Muscle layer of duodenum (tissue), 2 donors: ENCODE results near the gene SLC25A20.
"Not testable (repeated sequence)": the region's sequence is repeated elsewhere in the genome, so short reads cannot be mapped to it uniquely, and the experiment has no call there.

Source experiments
- H3K27ac ChIP-seq: one replicate; pipeline ENCODE4 v1.7.0; 2013; ENCODE audit warnings: mild to moderate bottlenecking, low read length
- H3K27me3 ChIP-seq: one replicate; pipeline ENCODE4 v1.7.0; 2013; ENCODE audit warnings: low read depth, mild to moderate bottlenecking, control low read depth, low read length
- H3K36me3 ChIP-seq, 2 donors: one replicate each; pipeline ENCODE4 v1.7.0; 2013; ENCODE audit warnings: low read length in 2 of 2, control low read depth in 1 of 2, mild to moderate bottlenecking in 1 of 2; ENCODE audit not compliant: insufficient read depth in 2 of 2, control insufficient read depth in 1 of 2
- H3K4me1 ChIP-seq, 2 donors: one replicate each; pipeline ENCODE4 v1.7.0; 2013; ENCODE audit warnings: low read length in 2 of 2, mild to moderate bottlenecking in 2 of 2, control low read depth in 1 of 2, moderate library complexity in 1 of 2; ENCODE audit not compliant: insufficient read depth in 2 of 2, control insufficient read depth in 1 of 2
- H3K4me3 ChIP-seq, 2 donors: one replicate each; pipeline ENCODE4 v1.7.0; 2013; ENCODE audit warnings: low read length in 2 of 2, low read depth in 1 of 2, mild to moderate bottlenecking in 1 of 2
- H3K9me3 ChIP-seq, 2 donors: one replicate each; pipeline ENCODE4 v1.7.0; 2013; ENCODE audit warnings: low read length in 2 of 2, control low read depth in 1 of 2, mild to moderate bottlenecking in 1 of 2; ENCODE audit not compliant: control insufficient read depth in 1 of 2
- donor health status: healthy.

Gene SLC25A20

DNA sequence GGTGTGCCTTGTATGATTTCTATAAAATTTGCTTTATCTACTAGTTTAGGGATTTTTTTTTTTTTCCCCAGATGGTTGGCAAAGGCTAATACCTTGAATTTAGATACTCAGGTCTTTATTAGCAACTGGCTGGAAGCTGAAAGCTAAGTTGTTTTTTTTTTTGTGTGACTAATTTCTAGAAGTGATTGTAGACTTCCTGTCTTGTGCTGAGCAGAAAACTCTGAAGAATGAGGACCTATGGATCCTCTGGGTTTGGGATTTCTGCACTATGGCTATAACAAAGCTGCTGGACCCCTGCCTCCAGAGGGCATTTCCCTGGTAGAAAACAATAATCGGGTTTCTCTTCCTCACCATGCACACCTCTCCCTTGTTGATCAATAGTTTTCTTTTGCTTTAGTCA, 30.0 kb upstream of the SLC25A20 start:
- Histone ChIP-seq H3K9me3 (no peaks in the 10 kb centered on the region), H3K36me3 (peaks cover 7 to 17% of the 10 kb centered on the region in 2 donors), H3K27ac (no peak overlapping the region), H3K4me1 (peaks cover 6 to 45% of the 10 kb centered on the region in 2 donors), H3K4me3 (no peak overlapping the region), H3K27me3 (no peaks in the 10 kb centered on the region)

DNA sequence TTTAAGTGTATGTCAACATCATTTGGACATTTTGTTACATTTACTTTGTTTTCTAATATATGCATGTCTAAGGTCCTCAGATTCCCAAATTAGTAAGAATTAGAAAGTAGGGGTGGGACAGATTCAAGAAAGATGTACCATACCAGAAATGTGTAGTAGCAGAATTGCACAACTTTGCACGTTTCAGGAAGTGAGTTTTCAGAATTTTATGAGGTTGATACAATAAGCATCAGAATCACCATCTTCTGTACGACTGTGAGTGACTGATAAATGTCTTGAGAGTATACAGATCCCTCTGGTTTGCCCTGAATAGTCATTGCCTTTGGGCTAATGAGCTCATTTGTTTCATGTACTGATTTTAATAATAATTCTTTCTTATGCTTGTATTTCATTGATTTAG, 29.2 kb upstream of the SLC25A20 start:
- H3K36me3 ChIP-seq = peaks cover 7 to 20% of the 10 kb centered on the region in 2 donors
- H3K4me1 ChIP-seq = peaks cover 6 to 45% of the 10 kb centered on the region in 2 donors
- no peaks in the 10 kb centered on the region for H3K27me3 ChIP-seq
- no peak overlapping the region for H3K4me3 ChIP-seq
- H3K9me3 ChIP-seq = no peaks in the 10 kb centered on the region
- H3K27ac ChIP-seq = no peak overlapping the region

GRCh38 chr3:48926425-48927392, 28.0 kb upstream of the SLC25A20 start:
- Histone ChIP-seq H3K36me3 (peaks cover 7 to 20% of the 10 kb centered on the region in 2 donors), H3K27ac (no peak overlapping the region), H3K27me3 (no peaks in the 10 kb centered on the region), H3K4me1 (peaks cover 6 to 41% of the 10 kb centered on the region in 2 donors), H3K4me3 (no peak overlapping the region), H3K9me3 (no peaks in the 10 kb centered on the region)

DNA sequence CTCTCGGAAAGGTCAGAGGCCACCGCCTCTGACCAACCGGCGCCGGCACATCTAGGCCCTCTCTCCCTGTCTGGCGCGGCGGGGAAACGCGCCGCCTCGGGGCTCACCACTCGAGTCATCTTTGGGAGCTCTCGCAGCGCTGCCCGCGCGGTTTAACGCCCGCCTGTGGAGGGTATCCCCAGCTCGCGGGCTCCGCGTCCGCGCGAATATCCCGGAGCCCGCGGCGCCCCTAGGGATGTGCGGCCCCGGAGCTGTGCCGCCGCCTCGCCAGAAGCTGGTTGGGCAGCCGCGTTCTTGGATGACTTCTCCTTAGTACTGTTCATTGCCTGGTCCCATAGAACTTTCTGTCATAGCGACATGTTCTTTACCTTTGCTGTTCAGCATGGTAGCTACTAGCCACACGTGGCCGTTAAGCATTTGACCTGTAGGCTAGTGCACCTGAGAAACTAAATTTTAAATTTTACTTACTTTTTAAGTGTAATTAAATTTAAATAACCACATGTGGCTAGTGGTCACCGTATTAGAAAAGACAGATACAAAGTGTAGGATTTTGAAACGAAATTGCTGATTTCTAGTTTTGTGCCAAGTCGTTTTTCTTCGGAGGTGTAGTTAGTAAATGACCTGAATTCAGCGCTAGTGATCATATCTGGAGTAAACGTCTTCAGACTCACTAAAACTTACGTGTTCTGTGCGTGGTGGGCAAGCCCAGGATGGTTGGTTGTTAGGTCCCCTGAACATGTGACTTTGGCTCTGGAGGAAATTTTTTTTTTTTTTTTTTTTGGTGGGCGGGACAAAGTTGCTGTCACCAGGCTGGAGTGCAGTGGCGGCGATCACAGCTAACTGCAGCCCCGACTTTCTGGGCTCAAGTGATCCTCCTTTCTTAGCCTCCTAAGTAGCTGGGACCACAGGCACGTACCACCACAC, 20.8 kb upstream of the SLC25A20 start:
- H3K9me3 ChIP-seq = no peaks in the 10 kb centered on the region
- H3K4me1 ChIP-seq = peaks cover 0 to 23% of the 10 kb centered on the region in 2 donors
- no peaks in the 10 kb centered on the region for H3K27me3 ChIP-seq
- H3K36me3 ChIP-seq = peaks cover 0 to 12% of the 10 kb centered on the region in 2 donors
- peak overlapping the region; percentile 98 for H3K27ac ChIP-seq
- H3K4me3 ChIP-seq = peak overlapping the region; percentile 76 to 95

DNA sequence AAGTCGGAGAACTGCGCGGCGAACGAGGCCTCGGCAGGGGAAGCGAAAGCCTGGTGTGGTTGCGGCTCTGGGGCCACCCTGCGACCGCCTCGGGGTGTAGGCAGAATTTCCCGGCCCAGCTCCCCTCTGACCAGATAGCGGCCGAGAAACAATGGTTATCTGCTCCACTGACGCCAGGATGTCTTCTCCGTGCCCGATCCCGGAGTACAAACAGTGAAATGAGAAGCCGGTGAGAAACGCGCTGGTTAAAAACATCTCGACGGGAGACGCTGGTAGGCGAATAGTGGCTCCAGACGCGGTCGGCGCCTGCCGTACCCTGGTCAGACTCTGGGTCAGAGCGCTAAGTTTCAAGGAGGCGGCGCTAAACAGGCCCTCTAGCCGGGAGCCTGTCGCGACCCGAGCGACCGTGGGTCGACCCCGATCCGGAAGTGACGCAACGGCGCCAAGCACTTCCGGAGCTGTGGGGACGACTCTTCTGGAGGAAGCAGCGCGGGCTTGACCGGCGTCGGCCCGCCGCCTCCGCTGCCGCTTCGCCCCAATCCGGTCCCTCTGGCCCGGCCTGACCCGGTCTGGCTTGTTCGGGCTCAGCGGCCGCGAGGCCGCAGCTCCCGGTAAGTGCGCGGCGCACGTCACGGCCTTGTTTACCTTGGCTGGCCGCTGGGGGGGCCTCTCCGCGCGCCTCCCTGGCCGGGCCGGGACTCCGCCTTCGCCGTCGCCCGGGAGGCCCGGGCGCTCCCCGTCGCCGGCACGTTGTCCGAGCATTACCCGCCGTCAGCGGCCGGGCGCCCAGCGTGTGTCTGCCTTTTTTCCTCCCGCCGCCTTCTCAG, 19.9 kb upstream of the SLC25A20 start, which contains the start of gene ARIH2:
TSS of gene ARIH2 (plus strand) at position 455 of the 827 bp plus-strand sequence. CDS start 8,717 bp downstream, outside the sequence.
- H3K9me3 ChIP-seq = no peaks in the 10 kb centered on the region
- peaks cover 0 to 8% of the 10 kb centered on the region in 2 donors for H3K36me3 ChIP-seq
- peak within 1 kb of the TSS; percentile 76 to 95 for H3K4me3 ChIP-seq
- H3K27ac ChIP-seq = peak within 1 kb of the TSS; percentile 98
- no peaks in the 10 kb centered on the region for H3K27me3 ChIP-seq
- peaks cover 0 to 23% of the 10 kb centered on the region in 2 donors for H3K4me1 ChIP-seq

DNA sequence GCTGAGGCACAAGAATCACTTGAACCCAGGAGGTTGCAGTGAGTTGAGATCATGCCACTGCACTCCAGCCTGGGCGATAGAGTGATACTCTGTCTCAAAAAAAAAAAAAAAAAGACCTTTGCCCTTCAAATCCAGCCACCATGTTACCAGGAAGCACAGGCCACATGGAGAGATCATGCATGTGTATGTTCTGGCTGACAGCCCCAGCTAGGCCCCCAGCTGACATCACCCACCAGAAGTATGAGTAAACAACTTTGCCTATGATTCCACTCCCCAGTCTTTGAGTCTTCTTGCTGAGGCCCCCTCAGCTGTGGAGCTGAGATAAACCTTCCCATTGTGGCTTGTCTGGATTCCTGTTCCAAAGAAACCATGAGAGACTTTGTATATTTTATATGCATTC, 16.6 kb upstream of the SLC25A20 start:
- H3K9me3 ChIP-seq = no peaks in the 10 kb centered on the region
- H3K4me1 ChIP-seq = peaks cover 0 to 19% of the 10 kb centered on the region in 2 donors
- peaks cover 0 to 6% of the 10 kb centered on the region in 2 donors for H3K36me3 ChIP-seq
- no peaks in the 10 kb centered on the region for H3K27me3 ChIP-seq
- H3K27ac ChIP-seq = no peak overlapping the region
- no peak overlapping the region for H3K4me3 ChIP-seq

DNA sequence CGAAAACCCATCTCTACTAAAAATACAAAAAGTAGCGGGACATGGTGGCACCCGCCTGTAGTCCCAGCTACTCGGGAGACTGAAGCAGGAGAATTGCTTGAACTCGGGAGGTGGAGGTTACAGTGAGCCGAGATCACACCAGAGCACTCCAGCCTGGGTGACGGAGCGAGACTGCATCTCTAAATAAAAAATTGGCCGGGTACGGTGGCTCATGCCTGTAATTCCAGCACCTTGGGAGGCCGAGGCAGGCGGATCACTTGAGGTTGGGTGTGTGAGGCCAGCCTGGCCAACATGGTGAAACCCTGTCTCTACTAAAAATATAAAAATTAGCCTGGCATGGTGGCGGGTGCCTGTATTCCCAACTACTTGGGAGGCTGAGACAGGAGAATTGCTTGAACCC, 8.3 kb upstream of the SLC25A20 start:
- H3K9me3 ChIP-seq, H3K4me1 ChIP-seq, H3K27me3 ChIP-seq, H3K27ac ChIP-seq, H3K36me3 ChIP-seq, H3K4me3 ChIP-seq: not testable (repeated sequence)

GRCh38 chr3:48899273-48899672, 591 bp upstream of the SLC25A20 start:
- Histone ChIP-seq H3K27me3 (no peaks in the 10 kb centered on the region), H3K27ac (peak overlapping the region; percentile 69), H3K9me3 (no peaks in the 10 kb centered on the region), H3K4me1 (peaks cover 12 to 22% of the 10 kb centered on the region in 2 donors), H3K36me3 (no peaks in the 10 kb centered on the region), H3K4me3 (peak overlapping the region; percentile 92 to 94)

DNA sequence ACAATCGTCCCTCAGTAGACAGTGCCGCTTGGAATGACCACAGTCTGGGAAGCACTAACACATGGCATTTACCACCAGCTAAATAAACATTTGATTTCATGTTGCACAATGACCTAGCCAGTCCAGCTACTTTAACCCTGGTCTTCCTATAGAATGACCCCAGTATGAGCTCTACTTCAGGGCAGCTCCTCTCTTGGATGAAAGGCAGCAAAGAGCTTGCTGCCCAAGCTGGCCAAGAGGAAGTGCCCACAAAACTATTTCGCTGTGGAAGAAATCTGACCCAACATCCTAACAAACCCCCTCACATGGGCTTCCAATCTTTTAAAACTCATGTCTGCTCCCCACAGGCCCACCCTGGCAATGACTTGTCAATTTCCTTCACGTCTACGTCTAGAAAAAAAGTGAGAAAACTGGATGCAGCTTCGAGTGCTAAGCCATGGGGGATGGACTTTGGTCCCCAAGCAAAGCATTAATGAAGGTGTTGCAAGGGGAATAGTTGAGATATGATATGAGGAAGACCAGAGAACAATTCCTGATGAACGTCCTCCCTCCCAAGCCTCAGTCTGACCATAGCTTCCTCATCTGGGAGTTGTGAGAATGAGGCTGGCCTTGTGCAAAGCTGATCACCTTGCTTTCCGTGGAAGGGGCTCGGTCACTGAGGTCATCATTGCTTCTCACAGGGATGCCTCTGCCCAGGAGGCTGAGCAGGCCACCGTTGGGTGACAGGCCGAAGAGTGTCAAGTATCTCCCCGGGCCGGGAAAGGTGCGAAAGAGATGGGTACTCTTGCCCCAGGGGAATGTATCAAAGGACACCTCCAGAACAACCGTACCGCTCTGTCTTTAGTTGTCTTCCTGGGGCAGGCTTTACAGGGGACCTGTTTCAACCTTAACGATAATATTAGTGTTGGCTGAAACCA, 964 bp downstream of the SLC25A20 start:
- Histone ChIP-seq H3K9me3 (no peaks in the 10 kb centered on the region), H3K4me1 (peaks cover 12 to 22% of the 10 kb centered on the region in 2 donors), H3K36me3 (no peaks in the 10 kb centered on the region), H3K4me3 (peak overlapping the region; percentile 92 to 94), H3K27ac (peak overlapping the region; percentile 87), H3K27me3 (no peaks in the 10 kb centered on the region)

DNA sequence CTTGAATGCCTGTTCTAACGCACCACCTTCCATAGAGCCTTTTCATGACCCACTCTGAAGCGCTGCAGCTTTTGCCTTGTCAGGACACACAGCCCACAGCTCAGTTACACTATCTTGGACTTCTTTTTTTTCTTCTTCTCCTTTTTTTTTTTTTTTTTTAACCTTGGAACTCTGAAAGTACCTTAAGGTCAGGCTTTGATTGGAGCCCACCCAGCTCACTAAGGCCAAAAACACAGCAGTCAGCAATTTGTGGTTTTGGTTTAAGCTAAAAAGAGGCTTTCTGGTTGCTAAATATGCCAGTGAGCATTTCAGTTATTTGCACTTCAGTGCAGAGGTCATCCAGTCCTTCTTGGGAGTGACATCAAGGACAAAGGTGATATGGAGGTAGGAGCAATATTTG, 1.7 kb downstream of the SLC25A20 start:
- H3K4me1 ChIP-seq = peaks cover 12 to 22% of the 10 kb centered on the region in 2 donors
- H3K4me3 ChIP-seq = no peak overlapping the region
- peaks cover 0 to under 1% of the 10 kb centered on the region in 2 donors for H3K36me3 ChIP-seq
- no peak overlapping the region for H3K27ac ChIP-seq
- H3K9me3 ChIP-seq = no peaks in the 10 kb centered on the region
- no peaks in the 10 kb centered on the region for H3K27me3 ChIP-seq
